Eye (tissue), 1 donor: ENCODE measurements around the gene PQBP1.
"Not testable (repeated sequence)": the region's sequence is repeated elsewhere in the genome, so short reads cannot be mapped to it uniquely, and the experiment has no call there.

ENCODE experiments used
- DNase-seq: peaks from one replicate; pipeline ENCODE4 v3.0.0-alpha.2; 2015

PQBP1 gene

GRCh38 chrX:48897625-48898306, at the start of gene PQBP1, which contains the start of gene TIMM17B:
Gene PQBP1, plus strand, starts transcription at chrX:48897930. Its CDS starts 580 bp downstream, at chrX:48898510.
Gene TIMM17B, minus strand, starts transcription at chrX:48897768. Its CDS starts 19 bp downstream, at chrX:48897749.
- DNase-seq = peak; percentile 95

DNA sequence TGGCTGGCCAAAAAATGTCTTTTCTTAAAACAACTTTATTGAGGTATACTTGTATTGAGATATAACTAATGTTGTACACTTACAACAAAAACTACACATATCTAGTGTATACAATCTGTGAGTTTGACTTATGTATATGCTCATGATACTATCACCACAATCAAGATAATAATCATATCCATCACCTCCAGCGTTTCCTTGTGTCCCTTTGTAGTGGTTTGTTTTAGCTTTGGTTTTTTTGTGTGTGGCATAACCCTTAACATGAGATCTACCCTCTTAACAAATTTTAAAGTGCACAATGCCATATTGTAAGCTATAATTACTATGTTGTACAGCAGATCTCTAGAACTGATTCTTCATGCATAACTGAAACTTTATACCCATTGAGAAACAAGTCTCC, 48.9 kb upstream of the PQBP1 start:
- DNase-seq = no peak

DNA sequence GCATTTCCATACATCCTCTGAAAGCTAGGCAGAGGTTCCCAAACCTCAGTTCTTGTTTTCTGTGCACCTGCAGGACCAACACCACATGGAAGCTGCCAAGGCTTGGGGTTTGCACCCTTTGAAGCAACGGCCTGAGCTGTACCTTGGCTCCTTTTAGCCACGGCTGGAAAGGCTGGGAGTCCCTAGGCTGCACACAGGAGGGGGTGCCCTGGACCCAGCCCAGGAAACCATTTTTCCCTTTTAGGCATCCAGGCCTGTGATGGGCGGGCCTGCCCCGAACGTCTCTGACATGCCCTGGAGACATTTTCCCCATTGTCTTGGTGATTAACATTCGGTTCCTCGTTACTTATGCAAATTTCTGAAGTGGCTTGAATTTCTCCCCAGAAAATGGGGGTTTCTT, 44.9 kb upstream of the PQBP1 start:
- DNase-seq = no peak

DNA sequence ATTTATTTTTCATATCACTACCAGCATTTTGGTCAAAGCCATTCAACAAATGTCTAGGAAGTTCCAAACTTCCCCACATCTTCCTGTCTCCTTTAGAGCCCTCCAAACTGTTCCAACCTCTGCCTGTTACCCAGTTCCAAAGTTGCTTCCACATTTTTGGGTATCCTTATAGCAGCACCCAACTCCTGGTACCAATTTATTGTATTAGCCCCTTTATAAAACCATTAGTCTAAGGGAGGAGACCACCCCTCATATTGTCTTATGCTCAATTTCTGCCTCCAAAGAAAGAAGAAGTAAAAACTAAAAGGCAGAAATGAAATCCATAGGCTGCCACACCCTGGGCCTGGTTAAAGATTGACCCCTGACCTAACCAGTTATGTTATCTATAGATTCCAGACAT, 44.2 kb upstream of the PQBP1 start:
- DNase-seq = not testable (repeated sequence)

DNA sequence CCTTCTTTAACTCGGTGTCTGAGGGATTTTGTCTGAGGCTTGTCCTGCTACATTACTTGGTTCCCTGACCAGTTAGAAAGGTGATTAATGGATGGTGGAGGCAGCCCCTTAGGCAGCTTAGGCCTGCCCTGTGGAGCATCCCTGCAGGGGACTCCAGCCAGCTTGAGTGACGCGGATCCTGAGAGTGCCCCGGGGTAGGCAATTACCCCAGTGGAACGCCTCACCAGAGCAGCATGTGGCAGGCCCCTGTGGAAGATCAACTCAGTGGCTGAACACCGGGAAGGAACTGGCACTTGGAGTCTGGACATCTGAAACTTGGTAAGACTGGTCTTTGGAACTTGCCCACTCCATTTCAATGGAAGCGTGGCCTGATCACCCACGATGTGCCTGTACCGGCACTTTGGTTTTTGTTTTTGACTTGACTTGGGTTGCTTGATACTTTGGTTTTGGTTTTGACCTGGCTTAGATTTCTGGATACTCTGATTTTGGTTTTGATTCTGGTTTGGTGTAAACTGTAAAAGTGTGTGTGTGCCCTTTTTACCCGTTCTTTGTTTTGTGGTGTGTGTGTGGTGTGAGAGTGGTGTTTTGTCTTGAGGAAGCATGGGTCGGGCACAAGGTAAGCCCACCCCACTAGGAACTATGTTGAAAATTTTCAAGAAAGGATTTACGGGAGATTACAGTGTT, 43.5 kb upstream of the PQBP1 start:
- DNase-seq = not testable (repeated sequence)

GRCh38 chrX:48854898-48855297, 42.8 kb upstream of the PQBP1 start:
- DNase-seq = no peak

- no peak for DNase-seq
Observed at GRCh38 chrX:48864210-48864609, 33.5 kb upstream of the PQBP1 start.

GRCh38 chrX:48872017-48872416, 25.7 kb upstream of the PQBP1 start:
- not testable (repeated sequence) for DNase-seq

GRCh38 chrX:48876944-48877343, 20.8 kb upstream of the PQBP1 start:
- not testable (repeated sequence) for DNase-seq

GRCh38 chrX:48883729-48884128, 14.0 kb upstream of the PQBP1 start:
- DNase-seq = no peak

GRCh38 chrX:48886586-48886985, 11.1 kb upstream of the PQBP1 start:
- DNase-seq = not testable (repeated sequence)

DNA sequence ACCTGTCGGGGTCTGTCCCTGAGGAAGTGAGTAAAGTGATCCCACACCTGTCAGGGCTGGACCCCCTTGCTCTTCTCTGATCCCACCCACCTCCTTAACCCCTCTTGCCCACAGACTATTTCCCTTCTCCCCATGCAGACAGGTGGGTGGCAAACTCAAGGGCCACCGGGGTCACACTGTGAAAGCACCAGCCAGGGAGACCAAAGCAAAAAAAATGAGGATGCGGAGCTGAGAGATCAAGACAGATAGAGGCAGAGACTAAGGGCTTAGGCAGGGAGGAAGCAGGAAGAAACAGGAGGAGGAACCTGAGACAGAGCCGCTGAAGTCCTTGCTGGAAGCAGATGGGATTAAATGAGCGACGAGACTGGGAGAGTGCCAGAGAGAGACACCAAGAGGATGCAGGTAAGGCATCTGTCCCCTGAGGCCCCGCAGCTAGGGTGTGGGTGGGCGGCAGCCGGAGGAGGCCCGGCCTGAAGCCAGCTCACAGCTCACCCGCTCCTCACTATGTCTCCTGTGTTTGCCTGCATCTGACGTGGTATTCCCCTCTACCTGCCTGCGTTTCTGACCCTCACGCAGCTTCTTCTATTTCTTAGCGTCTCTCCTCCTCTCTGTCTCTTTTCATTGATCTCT, 7.3 kb upstream of the PQBP1 start:
- DNase-seq = no peak

- DNase-seq = peak; percentile 54
Observed at GRCh38 chrX:48890934-48891401, 6.8 kb upstream of the PQBP1 start.

- DNase-seq = peak; percentile 89
Observed at GRCh38 chrX:48891402-48892288, 6.1 kb upstream of the PQBP1 start.

GRCh38 chrX:48892896-48893295, 4.8 kb upstream of the PQBP1 start:
- no peak for DNase-seq

GRCh38 chrX:48893556-48894348, 4.0 kb upstream of the PQBP1 start:
- DNase-seq = no peak

DNA sequence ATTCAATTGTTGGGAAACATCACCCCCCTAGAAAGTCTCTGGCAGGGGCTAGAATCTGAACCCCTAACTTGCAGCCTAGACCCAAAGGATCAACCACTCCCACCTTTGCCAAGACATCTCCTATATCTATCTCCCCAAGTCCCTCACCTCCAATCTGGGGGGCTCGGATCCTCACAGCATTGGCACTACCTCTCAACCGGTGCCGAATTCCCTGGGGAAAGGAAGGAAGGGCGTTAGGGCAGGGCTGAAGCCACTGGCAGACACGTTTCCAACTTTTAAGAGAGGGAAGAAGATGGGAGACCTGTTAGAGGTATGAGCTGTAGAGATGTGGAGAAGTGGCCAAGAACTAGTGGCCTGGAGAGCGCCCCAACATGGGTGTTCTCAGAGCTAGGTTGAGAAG, 2.8 kb upstream of the PQBP1 start:
- DNase-seq = no peak

DNA sequence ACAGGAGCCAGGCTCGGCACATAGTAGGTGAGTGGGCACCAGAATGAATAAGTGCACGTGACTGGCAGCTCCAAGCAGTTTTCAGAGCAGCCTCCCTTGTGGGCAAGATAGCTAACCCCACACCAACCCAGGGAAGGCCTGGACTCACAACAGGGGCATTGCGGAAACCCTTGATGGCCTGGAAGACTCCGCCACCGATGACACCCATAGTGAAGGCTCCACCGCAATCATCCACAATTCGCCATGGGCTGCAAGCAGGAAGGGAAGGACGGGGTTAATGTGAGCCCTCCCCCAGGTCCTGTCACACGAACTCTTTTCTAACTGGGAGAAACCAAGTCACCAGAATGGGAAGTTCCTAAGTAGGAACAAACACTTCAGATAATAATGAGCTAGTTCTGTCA, 1.1 kb upstream of the PQBP1 start:
- no peak for DNase-seq

- DNase-seq = peak; percentile 89
Observed at GRCh38 chrX:48897157-48897624, 539 bp upstream of the PQBP1 start.

- no peak for DNase-seq
Observed at GRCh38 chrX:48899078-48899410, 1.3 kb downstream of the PQBP1 start.

DNA sequence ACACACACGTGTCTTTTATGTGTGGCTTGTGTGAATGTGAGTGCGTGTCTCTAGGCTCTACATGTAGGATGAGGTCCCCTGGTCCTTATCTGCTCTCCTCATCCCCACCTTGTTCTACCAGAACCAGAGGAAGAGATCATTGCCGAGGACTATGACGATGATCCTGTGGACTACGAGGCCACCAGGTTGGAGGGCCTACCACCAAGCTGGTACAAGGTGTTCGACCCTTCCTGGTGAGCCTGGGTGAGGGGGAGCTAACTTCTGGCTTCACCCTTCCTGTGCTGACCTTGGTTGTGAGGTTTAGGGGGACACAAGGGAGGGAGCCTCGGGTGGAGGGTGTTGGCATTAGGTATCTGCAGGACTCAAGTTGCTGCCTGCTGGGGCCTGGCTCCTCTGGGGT, 3.3 kb downstream of the PQBP1 start:
- DNase-seq = no peak

- no peak for DNase-seq
Observed at GRCh38 chrX:48902135-48902534, 4.4 kb downstream of the PQBP1 start.
